ENCODE measurements around the gene SIGLEC1.

SIGLEC1 gene

DNA sequence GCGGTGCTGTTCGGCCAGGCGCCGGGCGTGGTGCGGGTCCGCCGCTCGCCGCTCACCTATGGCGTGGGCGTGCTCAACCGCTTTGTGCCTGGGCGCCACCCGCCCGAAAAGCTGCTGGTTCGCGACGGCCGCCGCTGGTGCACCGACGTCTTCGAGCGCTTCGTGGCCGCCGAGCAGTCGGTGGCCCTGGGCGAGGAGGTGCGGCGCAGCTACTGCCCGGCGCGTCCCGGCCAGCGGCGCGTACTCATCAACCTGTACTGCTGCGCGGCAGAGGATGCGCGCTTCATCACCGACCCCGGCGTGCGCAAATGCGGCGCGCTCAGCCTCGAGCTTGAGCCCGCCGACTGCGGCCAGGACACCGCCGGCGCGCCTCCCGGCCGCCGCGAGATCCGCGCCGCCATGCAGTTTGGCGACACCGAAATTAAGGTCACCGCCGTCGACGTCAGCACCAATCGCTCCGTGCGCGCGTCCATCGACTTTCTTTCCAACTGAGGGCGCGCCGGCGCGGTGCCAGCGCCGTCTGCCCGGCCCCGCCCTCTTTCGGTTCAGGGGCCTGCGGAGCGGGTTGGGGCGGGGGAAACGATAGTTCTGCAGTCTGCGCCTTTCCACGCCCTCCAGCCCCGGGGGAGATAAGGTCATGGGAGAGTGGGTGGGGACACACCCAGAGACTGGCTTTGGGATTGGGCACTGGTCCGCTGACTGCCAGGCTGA, 39.4 kb upstream of the SIGLEC1 start:
- no peak overlapping the region for H3K4me3 ChIP-seq (ENCODE audit: low read length)
- H3K79me2 ChIP-seq (ENCODE audit: low read length): no peaks in the 10 kb centered on the region
- H4K20me1 ChIP-seq (ENCODE audit: insufficient read depth, low read length): no peaks in the 10 kb centered on the region
- no peaks in the 10 kb centered on the region for H3K9me2 ChIP-seq (replicated peaks; ENCODE audit: insufficient read depth, low read length)
- no peak overlapping the region for H2AFZ ChIP-seq (ENCODE audit: low read length)
- no peaks in the 10 kb centered on the region for H3K9me3 ChIP-seq (replicated peaks; ENCODE audit: insufficient read depth, low read length)
- no peak for DNase-seq
- no peaks in the 10 kb centered on the region for H3K4me1 ChIP-seq (ENCODE audit: low read length)
- H3K27me3 ChIP-seq (replicated peaks; ENCODE audit: insufficient read depth, low read length): peaks cover 11% of the 10 kb centered on the region
- TF ChIP-seq EZH2phosphoT487 (IDR thresholded peaks at IDR 0.05; ENCODE audit: low read length) (no peak), EZH2 (optimal IDR thresholded peaks at IDR 0.05; ENCODE audit: low read depth, low read length) (no peak)
- TF ChIP-seq, protein P1, sequence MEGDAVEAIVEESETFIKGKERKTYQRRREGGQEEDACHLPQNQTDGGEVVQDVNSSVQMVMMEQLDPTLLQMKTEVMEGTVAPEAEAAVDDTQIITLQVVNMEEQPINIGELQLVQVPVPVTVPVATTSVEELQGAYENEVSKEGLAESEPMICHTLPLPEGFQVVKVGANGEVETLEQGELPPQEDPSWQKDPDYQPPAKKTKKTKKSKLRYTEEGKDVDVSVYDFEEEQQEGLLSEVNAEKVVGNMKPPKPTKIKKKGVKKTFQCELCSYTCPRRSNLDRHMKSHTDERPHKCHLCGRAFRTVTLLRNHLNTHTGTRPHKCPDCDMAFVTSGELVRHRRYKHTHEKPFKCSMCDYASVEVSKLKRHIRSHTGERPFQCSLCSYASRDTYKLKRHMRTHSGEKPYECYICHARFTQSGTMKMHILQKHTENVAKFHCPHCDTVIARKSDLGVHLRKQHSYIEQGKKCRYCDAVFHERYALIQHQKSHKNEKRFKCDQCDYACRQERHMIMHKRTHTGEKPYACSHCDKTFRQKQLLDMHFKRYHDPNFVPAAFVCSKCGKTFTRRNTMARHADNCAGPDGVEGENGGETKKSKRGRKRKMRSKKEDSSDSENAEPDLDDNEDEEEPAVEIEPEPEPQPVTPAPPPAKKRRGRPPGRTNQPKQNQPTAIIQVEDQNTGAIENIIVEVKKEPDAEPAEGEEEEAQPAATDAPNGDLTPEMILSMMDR (IDR thresholded peaks at IDR 0.05; ENCODE audit: low read length): no peak
- H3K4me2 ChIP-seq (ENCODE audit: low read depth, low read length): no peak overlapping the region
- no peaks in the 10 kb centered on the region for H3K36me3 ChIP-seq (replicated peaks; ENCODE audit: insufficient read depth, low read length)
- no peaks in the 10 kb centered on the region for H3F3A ChIP-seq (ENCODE audit: insufficient read depth, low read length)
- H3K9ac ChIP-seq (ENCODE audit: low read length): no peak overlapping the region
- H3K27ac ChIP-seq (ENCODE audit: low read length): no peak overlapping the region

DNA sequence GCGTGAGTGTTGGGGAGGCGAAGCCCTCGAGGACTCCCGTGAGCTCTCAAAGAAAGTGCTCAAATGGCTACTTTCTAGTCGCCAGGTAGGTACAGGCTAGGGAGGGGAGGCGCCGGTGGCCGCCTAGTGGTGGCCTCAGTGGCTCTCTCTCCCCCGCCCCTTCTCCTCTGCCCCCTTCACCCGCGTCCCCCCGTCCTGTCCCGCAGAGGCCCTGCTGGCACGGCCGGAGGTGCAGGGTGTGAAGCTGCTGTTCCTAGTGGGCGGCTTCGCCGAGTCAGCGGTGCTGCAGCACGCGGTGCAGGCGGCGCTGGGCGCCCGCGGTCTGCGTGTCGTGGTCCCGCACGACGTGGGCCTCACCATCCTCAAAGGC, 38.9 kb upstream of the SIGLEC1 start:
- H3K4me3 ChIP-seq (ENCODE audit: low read length): no peak overlapping the region

DNA sequence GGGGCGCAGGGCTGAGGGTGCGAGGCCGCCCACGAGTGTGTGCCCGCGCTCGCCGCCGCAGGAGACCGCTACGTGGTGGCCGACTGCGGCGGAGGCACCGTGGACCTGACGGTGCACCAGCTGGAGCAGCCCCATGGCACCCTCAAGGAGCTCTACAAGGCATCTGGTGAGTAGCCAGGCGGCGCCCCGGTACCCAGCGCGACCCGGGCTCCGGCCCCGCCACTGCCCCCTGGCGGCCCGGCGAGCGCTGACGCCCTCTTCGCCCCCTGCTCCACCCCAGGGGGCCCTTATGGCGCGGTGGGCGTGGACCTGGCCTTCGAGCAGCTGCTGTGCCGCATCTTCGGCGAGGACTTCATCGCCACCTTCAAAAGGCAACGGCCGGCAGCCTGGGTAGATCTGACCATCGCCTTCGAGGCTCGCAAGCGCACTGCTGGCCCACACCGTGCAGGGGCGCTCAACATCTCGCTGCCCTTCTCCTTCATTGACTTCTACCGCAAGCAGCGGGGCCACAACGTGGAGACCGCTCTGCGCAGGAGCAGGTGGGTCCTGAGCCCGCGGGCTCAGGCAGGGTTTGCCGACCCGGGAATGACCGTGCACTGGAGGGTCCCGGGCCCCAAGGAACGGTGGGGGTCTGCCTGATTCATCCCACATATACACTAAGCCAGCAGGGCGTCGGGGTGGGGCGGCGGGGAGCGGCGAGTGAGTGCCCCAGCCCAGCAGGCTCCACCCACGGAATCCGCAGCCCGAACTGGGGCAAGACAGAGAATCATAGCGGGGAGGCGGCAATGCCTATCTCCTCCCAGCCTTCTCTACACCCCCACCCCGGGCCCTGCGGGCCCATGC, 37.5 kb upstream of the SIGLEC1 start:
- no peak overlapping the region for H3K27ac ChIP-seq (ENCODE audit: low read length)
- no peak for TF ChIP-seq EZH2 (optimal IDR thresholded peaks at IDR 0.05; ENCODE audit: low read depth, low read length)
- TF ChIP-seq, protein P1 (IDR thresholded peaks at IDR 0.05; ENCODE audit: low read length): peak; percentile 61
- no peaks in the 10 kb centered on the region for H3K36me3 ChIP-seq (replicated peaks; ENCODE audit: insufficient read depth, low read length)
- H3K4me1 ChIP-seq (ENCODE audit: low read length): no peaks in the 10 kb centered on the region
- H2AFZ ChIP-seq (ENCODE audit: low read length): no peak overlapping the region
- no peak for DNase-seq
- no peaks in the 10 kb centered on the region for H3K79me2 ChIP-seq (ENCODE audit: low read length)
- H4K20me1 ChIP-seq (ENCODE audit: insufficient read depth, low read length): no peaks in the 10 kb centered on the region
- no peaks in the 10 kb centered on the region for H3F3A ChIP-seq (ENCODE audit: insufficient read depth, low read length)
- no peak overlapping the region for H3K9ac ChIP-seq (ENCODE audit: low read length)
- no peak overlapping the region for H3K4me2 ChIP-seq (ENCODE audit: low read depth, low read length)
- no peaks in the 10 kb centered on the region for H3K9me2 ChIP-seq (replicated peaks; ENCODE audit: insufficient read depth, low read length)
- H3K4me3 ChIP-seq (ENCODE audit: low read length): no peak overlapping the region
- no peaks in the 10 kb centered on the region for H3K9me3 ChIP-seq (replicated peaks; ENCODE audit: insufficient read depth, low read length)
- peaks cover 14% of the 10 kb centered on the region for H3K27me3 ChIP-seq (replicated peaks; ENCODE audit: insufficient read depth, low read length)

More for the DNA sequence above, 38.9 kb upstream of the SIGLEC1 start:
- Histone ChIP-seq H3K27me3 (replicated peaks; ENCODE audit: insufficient read depth, low read length) (peaks cover 14% of the 10 kb centered on the region), H3K4me2 (ENCODE audit: low read depth, low read length) (no peak overlapping the region), H2AFZ (ENCODE audit: low read length) (no peak overlapping the region), H3K4me1 (ENCODE audit: low read length) (no peaks in the 10 kb centered on the region), H3K9me2 (replicated peaks; ENCODE audit: insufficient read depth, low read length) (no peaks in the 10 kb centered on the region), H4K20me1 (ENCODE audit: insufficient read depth, low read length) (no peaks in the 10 kb centered on the region), H3K9ac (ENCODE audit: low read length) (no peak overlapping the region), H3K36me3 (replicated peaks; ENCODE audit: insufficient read depth, low read length) (no peaks in the 10 kb centered on the region), H3K27ac (ENCODE audit: low read length) (no peak overlapping the region), H3K9me3 (replicated peaks; ENCODE audit: insufficient read depth, low read length) (no peaks in the 10 kb centered on the region), H3F3A (ENCODE audit: insufficient read depth, low read length) (no peaks in the 10 kb centered on the region), H3K79me2 (ENCODE audit: low read length) (no peaks in the 10 kb centered on the region)
- no peak for DNase-seq
- no peak for TF ChIP-seq EZH2phosphoT487 (IDR thresholded peaks at IDR 0.05; ENCODE audit: low read length)
- no peak for TF ChIP-seq EZH2 (optimal IDR thresholded peaks at IDR 0.05; ENCODE audit: low read depth, low read length)
- TF ChIP-seq, protein P1 (IDR thresholded peaks at IDR 0.05; ENCODE audit: low read length): no peak

Data from MM.1S (cell line).